ENCODE data around the gene GPR68.
"Not testable (repeated sequence)": the region's sequence is repeated elsewhere in the genome, so short reads cannot be mapped to it uniquely, and the experiment has no call there.

The GPR68 gene

GRCh38 chr14:91252871-91253794 is 8.6 kb upstream of the GPR68 start:
- DNase-seq (ENCODE audit: low read depth in 2 of 2), result peak in 1 of 2 donors; percentile 45

- DNase-seq (ENCODE audit: low read depth in 2 of 2), result no peak
Measured at GRCh38 chr14:91250912-91251311, 6.4 kb upstream of the GPR68 start.

- no peak for DNase-seq (ENCODE audit: low read depth in 2 of 2)
Measured at GRCh38 chr14:91249841-91250616, 5.5 kb upstream of the GPR68 start.

GRCh38 chr14:91246051-91246852 is 1.7 kb upstream of the GPR68 start:
- DNase-seq (ENCODE audit: low read depth in 2 of 2), result peak in 1 of 2 donors; percentile 19

GRCh38 chr14:91245616-91246015 is 1.1 kb upstream of the GPR68 start:
- not testable (repeated sequence) for DNase-seq (ENCODE audit: low read depth in 2 of 2)

- peak in 1 of 2 donors; percentile 51 for DNase-seq (ENCODE audit: low read depth in 2 of 2)
Measured at GRCh38 chr14:91245029-91245428, 525 bp upstream of the GPR68 start.

- no peak for DNase-seq (ENCODE audit: low read depth in 2 of 2)
Measured at GRCh38 chr14:91243074-91243471, 1.4 kb downstream of the GPR68 start.

- DNase-seq (ENCODE audit: low read depth in 2 of 2), result no peak
Measured at GRCh38 chr14:91242635-91243034, 1.9 kb downstream of the GPR68 start.

- DNase-seq (ENCODE audit: low read depth in 2 of 2), result no peak
Measured at GRCh38 chr14:91241863-91242262, 2.6 kb downstream of the GPR68 start.

GRCh38 chr14:91238661-91239060 is 5.8 kb downstream of the GPR68 start:
- DNase-seq (ENCODE audit: low read depth in 2 of 2), result no peak

GRCh38 chr14:91238085-91238484 is 6.4 kb downstream of the GPR68 start:
- DNase-seq (ENCODE audit: low read depth in 2 of 2), result no peak

GRCh38 chr14:91237219-91237618 is 7.3 kb downstream of the GPR68 start:
- no peak for DNase-seq (ENCODE audit: low read depth in 2 of 2)

- DNase-seq (ENCODE audit: low read depth in 2 of 2), result no peak
Measured at GRCh38 chr14:91235841-91236240, 8.7 kb downstream of the GPR68 start.

- no peak for DNase-seq (ENCODE audit: low read depth in 2 of 2)
Measured at GRCh38 chr14:91234791-91235114, 9.8 kb downstream of the GPR68 start.

GRCh38 chr14:91233936-91234790 is 10.3 kb downstream of the GPR68 start:
- DNase-seq (ENCODE audit: low read depth in 2 of 2), result no peak

- no peak for DNase-seq (ENCODE audit: low read depth in 2 of 2)
Measured at GRCh38 chr14:91232603-91233002, 11.9 kb downstream of the GPR68 start.

GRCh38 chr14:91232052-91232451 is 12.5 kb downstream of the GPR68 start:
- DNase-seq (ENCODE audit: low read depth in 2 of 2), result no peak

GRCh38 chr14:91231446-91231845 is 13.1 kb downstream of the GPR68 start:
- no peak for DNase-seq (ENCODE audit: low read depth in 2 of 2)

GRCh38 chr14:91230397-91231035 is 14.0 kb downstream of the GPR68 start:
- DNase-seq (ENCODE audit: low read depth in 2 of 2), result no peak

- peak in 1 of 2 donors; percentile 33 for DNase-seq (ENCODE audit: low read depth in 2 of 2)
Measured at GRCh38 chr14:91229743-91230200, 14.7 kb downstream of the GPR68 start.

- no peak for DNase-seq (ENCODE audit: low read depth in 2 of 2)
Measured at GRCh38 chr14:91229005-91229382, 15.5 kb downstream of the GPR68 start.

All from stimulated activated CD4-positive, alpha-beta T cell treated with anti-CD3 and anti-CD28 coated beads, Interleukin-1b, Interleukin-23, amount 100 ng/mL, for 4 hours (primary cell).